K562 (cell line): ENCODE data around the gene RSAD1. TPM values are rescaled to one million over a fixed set of nuclear protein-coding genes. Genes with fewer than 3 reads are reported as not detected.

Experiments used
- MTA3 ChIP-seq: fragments of 450-650 bp; formaldehyde crosslinking; IDR thresholded peaks from 2 replicates; pipeline ENCODE4 v1.6.1; 2017; ENCODE audit warnings: mild to moderate bottlenecking, borderline replicate concordance
- TBP ChIP-seq: optimal IDR thresholded peaks from 2 replicates; pipeline ENCODE3; 2011; ENCODE audit warnings: low read depth, low read length, improper control_type of control experiment
- ZNF184 ChIP-seq: sonication (generic); formaldehyde crosslinking; IDR thresholded peaks from 2 replicates; pipeline ENCODE4 v1.5.0; 2020; ENCODE audit warnings: missing genetic modification reagents
- polyA plus RNA-seq, 8 experiments: library from polyadenylated mRNA; depleted of rRNA in 4 of 8; stranded (reverse) in 5 of 8; unstranded in 3 of 8; fragments of >200 nt; fragmentation: Nextera tagmentation in 2 of 8; fragmentation: Illumina TruSeq in 1 of 8; extraction: Ambion mirVana in 2 of 8; extraction: Trizol in 1 of 8; gene quantifications; 2 replicates each; pipeline versions ENCODE4 v1.2.1 to v1.2.3, GENCODE V29; 2011 to 2014; ENCODE audit warnings: inconsistent platforms in 1 of 8, missing spikeins in 1 of 8
- total RNA-seq, 7 experiments: library from RNA; depleted of rRNA in 6 of 7; stranded (reverse); fragments of >200 nt in 6 of 7; fragmentation: Illumina TruSeq in 2 of 7; extraction: Trizol in 2 of 7; gene quantifications; 2 replicates each; pipeline versions ENCODE4 v1.2.1 to v1.2.3, GENCODE V29; 2011 to 2021; ENCODE audit warnings: low replicate concordance in 1 of 7
- TF ChIP-seq, protein P1 (sequence below): IDR thresholded peaks from 2 replicates; pipeline ENCODE4 v1.6.1; 2011; ENCODE audit warnings: borderline replicate concordance, low read depth, mild to moderate bottlenecking, moderate library complexity, low read length; ENCODE audit not compliant: insufficient read depth, poor library complexity, severe bottlenecking
- TF ChIP-seq, protein P2 (sequence below), 2 experiments: fragments of 450-650 bp; IDR thresholded peaks; 2 replicates each; pipeline ENCODE4 v1.6.1; 2016; ENCODE audit warnings: mild to moderate bottlenecking in 2 of 2, borderline replicate concordance in 1 of 2, low read depth in 1 of 2, moderate library complexity in 1 of 2
- TF ChIP-seq, protein P3 (sequence below): sonication (generic); formaldehyde crosslinking; IDR thresholded peaks from 2 replicates; pipeline ENCODE4 v1.9.0; 2022; ENCODE audit warnings: mild to moderate bottlenecking, missing genetic modification reagents
- TF ChIP-seq, protein P4 (sequence below): sonication (generic); formaldehyde crosslinking; IDR thresholded peaks from 2 replicates; pipeline ENCODE4 v1.8.1; 2023; ENCODE audit warnings: mild to moderate bottlenecking, missing genetic modification reagents

RSAD1 gene
- total and polyA plus RNA-seq, 9 of the 15 experiments (the other 6 are each of a cell fraction or from before 2014, with no cell fraction given), result 4.5 to 42.5 (median 26.8) TPM

DNA sequence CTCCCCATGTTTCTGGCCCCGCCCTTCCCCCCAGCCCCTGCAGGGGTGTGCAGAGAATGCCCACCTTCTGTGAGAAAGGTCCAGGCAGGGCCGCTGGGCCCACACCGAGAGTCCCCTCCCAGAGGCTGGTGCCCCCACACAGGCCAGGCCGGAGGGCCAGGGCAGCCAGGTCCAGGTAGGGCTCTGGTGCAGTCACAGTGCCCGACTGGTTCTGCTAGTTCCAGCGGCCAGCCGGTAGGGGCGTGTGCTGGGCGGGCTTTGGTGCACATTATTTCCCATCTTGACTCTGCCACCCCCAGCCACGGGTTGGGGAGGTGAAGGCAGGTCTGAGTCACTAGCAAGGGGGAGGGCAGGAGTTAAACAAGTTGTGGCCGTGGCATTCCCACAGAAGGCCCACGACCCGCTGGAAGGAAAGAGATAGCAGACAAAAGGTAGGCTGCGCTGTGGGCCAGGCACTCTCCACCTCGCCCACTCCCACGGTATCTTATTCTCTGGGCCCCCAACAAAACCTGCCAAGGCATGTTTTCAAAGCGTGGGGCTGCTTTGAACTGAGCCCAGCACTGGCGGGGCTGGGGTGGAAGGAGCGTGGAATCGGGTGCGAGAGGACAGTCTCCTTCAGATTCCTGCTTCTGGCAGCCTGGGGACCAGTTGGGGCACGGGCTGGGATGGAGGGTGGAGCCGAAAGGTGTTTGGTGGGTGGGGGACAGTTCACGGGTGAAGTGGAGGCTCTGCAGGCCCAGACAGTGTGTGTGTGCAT lies 55.7 kb downstream of the RSAD1 start (continued):
- TF ChIP-seq, protein P1, sequence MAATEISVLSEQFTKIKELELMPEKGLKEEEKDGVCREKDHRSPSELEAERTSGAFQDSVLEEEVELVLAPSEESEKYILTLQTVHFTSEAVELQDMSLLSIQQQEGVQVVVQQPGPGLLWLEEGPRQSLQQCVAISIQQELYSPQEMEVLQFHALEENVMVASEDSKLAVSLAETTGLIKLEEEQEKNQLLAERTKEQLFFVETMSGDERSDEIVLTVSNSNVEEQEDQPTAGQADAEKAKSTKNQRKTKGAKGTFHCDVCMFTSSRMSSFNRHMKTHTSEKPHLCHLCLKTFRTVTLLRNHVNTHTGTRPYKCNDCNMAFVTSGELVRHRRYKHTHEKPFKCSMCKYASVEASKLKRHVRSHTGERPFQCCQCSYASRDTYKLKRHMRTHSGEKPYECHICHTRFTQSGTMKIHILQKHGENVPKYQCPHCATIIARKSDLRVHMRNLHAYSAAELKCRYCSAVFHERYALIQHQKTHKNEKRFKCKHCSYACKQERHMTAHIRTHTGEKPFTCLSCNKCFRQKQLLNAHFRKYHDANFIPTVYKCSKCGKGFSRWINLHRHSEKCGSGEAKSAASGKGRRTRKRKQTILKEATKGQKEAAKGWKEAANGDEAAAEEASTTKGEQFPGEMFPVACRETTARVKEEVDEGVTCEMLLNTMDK, result peak; percentile 43
- TF ChIP-seq, protein P2, sequence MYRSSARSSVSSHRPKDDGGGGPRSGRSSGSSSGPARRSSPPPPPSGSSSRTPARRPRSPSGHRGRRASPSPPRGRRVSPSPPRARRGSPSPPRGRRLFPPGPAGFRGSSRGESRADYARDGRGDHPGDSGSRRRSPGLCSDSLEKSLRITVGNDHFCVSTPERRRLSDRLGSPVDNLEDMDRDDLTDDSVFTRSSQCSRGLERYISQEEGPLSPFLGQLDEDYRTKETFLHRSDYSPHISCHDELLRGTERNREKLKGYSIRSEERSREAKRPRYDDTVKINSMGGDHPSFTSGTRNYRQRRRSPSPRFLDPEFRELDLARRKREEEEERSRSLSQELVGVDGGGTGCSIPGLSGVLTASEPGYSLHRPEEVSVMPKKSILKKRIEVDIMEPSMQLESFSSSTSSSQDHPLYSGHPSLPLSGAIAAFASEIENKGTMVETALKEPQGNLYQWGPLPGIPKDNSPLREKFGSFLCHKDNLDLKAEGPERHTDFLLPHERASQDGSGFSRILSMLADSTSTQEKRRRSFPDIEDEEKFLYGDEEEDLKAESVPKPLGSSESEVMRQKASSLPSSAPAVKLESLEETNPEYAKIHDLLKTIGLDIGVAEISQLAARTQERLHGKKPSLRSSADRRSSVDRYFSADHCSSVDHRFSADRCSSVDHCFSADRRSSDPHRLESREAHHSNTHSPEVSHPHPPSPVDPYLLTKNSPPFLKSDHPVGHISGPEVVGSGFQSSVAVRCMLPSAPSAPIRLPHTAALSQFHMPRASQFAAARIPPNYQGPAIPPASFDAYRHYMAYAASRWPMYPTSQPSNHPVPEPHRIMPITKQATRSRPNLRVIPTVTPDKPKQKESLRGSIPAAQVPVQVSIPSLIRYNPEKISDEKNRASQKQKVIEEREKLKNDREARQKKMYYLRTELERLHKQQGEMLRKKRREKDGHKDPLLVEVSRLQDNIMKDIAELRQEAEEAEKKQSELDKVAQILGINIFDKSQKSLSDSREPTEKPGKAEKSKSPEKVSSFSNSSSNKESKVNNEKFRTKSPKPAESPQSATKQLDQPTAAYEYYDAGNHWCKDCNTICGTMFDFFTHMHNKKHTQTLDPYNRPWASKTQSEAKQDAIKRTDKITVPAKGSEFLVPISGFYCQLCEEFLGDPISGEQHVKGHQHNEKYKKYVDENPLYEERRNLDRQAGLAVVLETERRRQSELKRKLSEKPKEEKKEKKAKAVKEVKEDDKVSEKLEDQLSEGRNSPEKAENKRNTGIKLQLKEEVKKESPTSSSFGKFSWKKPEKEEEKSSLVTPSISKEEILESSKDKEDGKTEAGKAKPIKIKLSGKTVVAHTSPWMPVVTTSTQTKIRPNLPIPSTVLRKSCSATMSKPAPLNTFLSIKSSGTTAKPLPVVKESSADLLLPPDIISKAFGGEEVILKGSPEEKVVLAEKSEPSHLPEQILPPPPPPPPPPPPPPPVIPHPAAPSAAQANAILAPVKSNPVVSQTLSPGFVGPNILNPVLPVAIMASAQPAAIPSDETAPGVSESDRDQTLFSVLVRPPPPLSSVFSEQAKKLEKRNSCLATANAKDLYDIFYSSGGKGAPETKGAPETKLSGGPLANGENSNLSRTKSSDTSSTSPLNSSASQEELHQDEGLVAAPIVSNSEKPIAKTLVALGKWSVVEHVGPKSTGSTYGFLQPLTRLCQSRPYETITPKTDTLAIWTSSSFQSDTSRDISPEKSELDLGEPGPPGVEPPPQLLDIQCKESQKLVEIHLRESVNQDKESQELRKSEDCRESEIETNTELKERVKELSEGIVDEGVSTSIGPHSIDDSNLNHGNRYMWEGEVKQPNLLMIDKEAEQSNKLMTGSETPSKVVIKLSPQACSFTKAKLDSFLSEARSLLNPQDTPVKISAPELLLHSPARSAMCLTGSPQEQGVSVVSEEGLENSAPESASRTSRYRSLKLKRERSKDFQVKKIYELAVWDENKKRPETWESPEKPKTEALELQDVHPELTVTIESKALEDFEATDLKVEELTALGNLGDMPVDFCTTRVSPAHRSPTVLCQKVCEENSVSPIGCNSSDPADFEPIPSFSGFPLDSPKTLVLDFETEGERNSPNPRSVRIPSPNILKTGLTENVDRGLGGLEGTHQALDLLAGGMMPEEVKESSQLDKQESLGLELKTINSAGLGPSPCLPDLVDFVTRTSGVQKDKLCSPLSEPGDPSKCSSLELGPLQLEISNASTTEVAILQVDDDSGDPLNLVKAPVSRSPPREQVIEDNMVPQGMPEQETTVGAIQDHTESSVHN (IDR thresholded peaks at IDR 0.05; ENCODE audit: borderline replicate concordance in 1 of 2, low read depth in 1 of 2), result no peak
- TF ChIP-seq ZNF184 (CRISPR knock-in tag) (no peak), MTA3 (no peak), TBP (no peak)
- TF ChIP-seq, protein P3, sequence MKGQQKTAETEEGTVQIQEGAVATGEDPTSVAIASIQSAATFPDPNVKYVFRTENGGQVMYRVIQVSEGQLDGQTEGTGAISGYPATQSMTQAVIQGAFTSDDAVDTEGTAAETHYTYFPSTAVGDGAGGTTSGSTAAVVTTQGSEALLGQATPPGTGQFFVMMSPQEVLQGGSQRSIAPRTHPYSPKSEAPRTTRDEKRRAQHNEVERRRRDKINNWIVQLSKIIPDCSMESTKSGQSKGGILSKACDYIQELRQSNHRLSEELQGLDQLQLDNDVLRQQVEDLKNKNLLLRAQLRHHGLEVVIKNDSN (CRISPR knock-in tag), result peak; percentile 11; the same call in 1 of the 2 replicates
- TF ChIP-seq, protein P4, sequence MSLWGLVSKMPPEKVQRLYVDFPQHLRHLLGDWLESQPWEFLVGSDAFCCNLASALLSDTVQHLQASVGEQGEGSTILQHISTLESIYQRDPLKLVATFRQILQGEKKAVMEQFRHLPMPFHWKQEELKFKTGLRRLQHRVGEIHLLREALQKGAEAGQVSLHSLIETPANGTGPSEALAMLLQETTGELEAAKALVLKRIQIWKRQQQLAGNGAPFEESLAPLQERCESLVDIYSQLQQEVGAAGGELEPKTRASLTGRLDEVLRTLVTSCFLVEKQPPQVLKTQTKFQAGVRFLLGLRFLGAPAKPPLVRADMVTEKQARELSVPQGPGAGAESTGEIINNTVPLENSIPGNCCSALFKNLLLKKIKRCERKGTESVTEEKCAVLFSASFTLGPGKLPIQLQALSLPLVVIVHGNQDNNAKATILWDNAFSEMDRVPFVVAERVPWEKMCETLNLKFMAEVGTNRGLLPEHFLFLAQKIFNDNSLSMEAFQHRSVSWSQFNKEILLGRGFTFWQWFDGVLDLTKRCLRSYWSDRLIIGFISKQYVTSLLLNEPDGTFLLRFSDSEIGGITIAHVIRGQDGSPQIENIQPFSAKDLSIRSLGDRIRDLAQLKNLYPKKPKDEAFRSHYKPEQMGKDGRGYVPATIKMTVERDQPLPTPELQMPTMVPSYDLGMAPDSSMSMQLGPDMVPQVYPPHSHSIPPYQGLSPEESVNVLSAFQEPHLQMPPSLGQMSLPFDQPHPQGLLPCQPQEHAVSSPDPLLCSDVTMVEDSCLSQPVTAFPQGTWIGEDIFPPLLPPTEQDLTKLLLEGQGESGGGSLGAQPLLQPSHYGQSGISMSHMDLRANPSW (CRISPR knock-in tag), result no peak
- TF ChIP-seq, all 486 proteins: peak for 6
